Subcutaneous abdominal adipose tissue (tissue), 5 donors: ENCODE measurements around the gene MEA1.

Experiments used
- H3K27ac ChIP-seq: one replicate; pipeline ENCODE4 v1.7.0; 2013; ENCODE audit warnings: low read depth, mild to moderate bottlenecking, inconsistent platforms, low read length, moderate library complexity
- H3K27me3 ChIP-seq, 5 donors: one replicate each; pipeline ENCODE4 v1.7.0; 2013; ENCODE audit warnings: low read length in 5 of 5, inconsistent platforms in 1 of 5; ENCODE audit not compliant: control insufficient read depth in 5 of 5, insufficient read depth in 4 of 5
- H3K36me3 ChIP-seq, 5 donors: one replicate each; pipeline ENCODE4 v1.7.0; 2013; ENCODE audit warnings: low read length in 5 of 5; ENCODE audit not compliant: control insufficient read depth in 5 of 5, insufficient read depth in 5 of 5
- H3K4me1 ChIP-seq, 5 donors: one replicate each; pipeline ENCODE4 v1.7.0; 2013; ENCODE audit warnings: low read length in 5 of 5, mild to moderate bottlenecking in 3 of 5, moderate library complexity in 1 of 5; ENCODE audit not compliant: control insufficient read depth in 5 of 5, insufficient read depth in 5 of 5
- H3K4me3 ChIP-seq, 5 donors: one replicate each; pipeline ENCODE4 v1.7.0; 2013; ENCODE audit warnings: low read length in 5 of 5, low read depth in 1 of 5
- H3K9ac ChIP-seq, 5 donors: one replicate each; pipeline ENCODE4 v1.7.0; 2013; ENCODE audit warnings: low read length in 5 of 5, mild to moderate bottlenecking in 4 of 5, moderate library complexity in 3 of 5
- H3K9me3 ChIP-seq, 5 donors: one replicate each; pipeline ENCODE4 v1.7.0; 2013; ENCODE audit warnings: low read length in 5 of 5; ENCODE audit not compliant: control insufficient read depth in 5 of 5
- donor health status: healthy.
- donor health status: healthy.
- donor health status: healthy.
- donor health status: healthy.
- donor health status: healthy.

The MEA1 gene

DNA sequence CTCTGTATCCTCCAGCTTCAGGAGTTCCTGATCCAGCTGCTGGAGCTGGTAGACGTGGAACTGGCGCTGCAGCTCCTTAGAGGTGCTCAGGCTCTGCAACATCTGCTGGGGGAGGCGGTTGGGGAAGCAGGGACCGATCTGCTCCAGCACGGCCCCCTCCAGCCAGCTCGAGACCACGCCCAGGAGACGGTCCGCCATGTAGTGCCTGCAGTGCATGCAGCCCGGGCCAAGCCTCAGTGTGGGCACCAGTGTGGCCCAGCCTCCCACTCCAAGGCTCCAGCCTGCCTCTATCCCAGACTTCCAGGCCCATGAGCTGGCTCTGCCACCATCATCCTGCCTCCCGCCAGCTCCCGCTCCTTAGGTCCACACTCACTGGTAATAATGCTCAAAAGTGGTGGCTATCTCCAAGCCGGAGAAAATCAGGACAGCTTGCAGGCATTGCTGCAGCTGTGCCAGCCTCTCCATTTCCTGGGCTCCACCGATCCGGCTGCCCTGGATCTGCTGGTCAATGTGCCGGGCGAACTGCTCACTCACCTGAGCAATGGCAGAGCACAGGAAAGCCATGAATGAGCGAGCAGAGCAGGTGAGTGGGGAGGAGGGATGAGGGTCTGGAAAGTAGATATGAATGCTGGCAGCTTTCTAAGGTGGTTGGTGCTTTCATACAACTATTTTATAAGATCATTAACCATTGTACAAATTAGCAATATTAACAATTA, 27.0 kb upstream of the MEA1 start:
- Histone ChIP-seq H3K36me3 (peaks cover 0 to 86% (median 75%) of the 10 kb centered on the region in 5 donors), H3K27ac (no peak overlapping the region), H3K27me3 (no peaks in the 10 kb centered on the region), H3K4me3 (no peak overlapping the region), H3K4me1 (no peaks in the 10 kb centered on the region), H3K9me3 (no peaks in the 10 kb centered on the region), H3K9ac (no peak overlapping the region)

- H3K27ac ChIP-seq = no peak overlapping the region
- peaks cover 0 to 85% (median 74%) of the 10 kb centered on the region in 5 donors for H3K36me3 ChIP-seq
- H3K9me3 ChIP-seq = no peaks in the 10 kb centered on the region
- H3K4me1 ChIP-seq = no peaks in the 10 kb centered on the region
- H3K4me3 ChIP-seq = no peak overlapping the region
- no peak overlapping the region for H3K9ac ChIP-seq
- no peaks in the 10 kb centered on the region for H3K27me3 ChIP-seq
Observed at GRCh38 chr6:43038727-43039126, 25.0 kb upstream of the MEA1 start.

GRCh38 chr6:43037706-43038105, 24.0 kb upstream of the MEA1 start:
- Histone ChIP-seq H3K9me3 (no peaks in the 10 kb centered on the region), H3K27ac (no peak overlapping the region), H3K27me3 (no peaks in the 10 kb centered on the region), H3K9ac (no peak overlapping the region), H3K4me1 (no peaks in the 10 kb centered on the region), H3K36me3 (peaks cover 0 to 83% (median 70%) of the 10 kb centered on the region in 5 donors), H3K4me3 (no peak overlapping the region)

DNA sequence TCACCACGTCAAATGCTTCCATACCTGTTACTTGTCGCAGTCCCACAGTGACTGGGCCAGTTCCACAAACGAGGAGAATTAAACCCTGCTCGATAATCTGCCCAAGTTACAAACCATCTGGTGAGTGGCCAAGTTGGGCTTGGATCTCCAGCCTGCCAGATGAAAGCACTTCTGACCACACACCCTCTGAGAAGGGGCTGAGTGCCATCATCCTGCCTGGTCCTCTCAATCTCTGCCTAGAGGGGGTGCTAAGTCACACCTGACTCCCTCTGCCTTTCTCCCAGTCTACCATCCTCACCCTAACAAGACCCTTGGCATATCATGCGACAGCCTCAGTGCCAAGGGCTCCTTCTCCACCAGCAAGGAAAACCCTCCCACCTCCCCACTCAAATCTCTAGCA, 23.5 kb upstream of the MEA1 start:
- no peaks in the 10 kb centered on the region for H3K9me3 ChIP-seq
- H3K9ac ChIP-seq = no peak overlapping the region
- H3K27ac ChIP-seq = no peak overlapping the region
- H3K36me3 ChIP-seq = peaks cover 0 to 84% (median 70%) of the 10 kb centered on the region in 5 donors
- H3K4me1 ChIP-seq = no peaks in the 10 kb centered on the region
- H3K27me3 ChIP-seq = no peaks in the 10 kb centered on the region
- no peak overlapping the region for H3K4me3 ChIP-seq

- no peak overlapping the region for H3K4me3 ChIP-seq
- H3K27ac ChIP-seq = no peak overlapping the region
- H3K36me3 ChIP-seq = peaks cover 0 to 86% (median 72%) of the 10 kb centered on the region in 5 donors
Observed at GRCh38 chr6:43036712-43037111, 23.0 kb upstream of the MEA1 start.

GRCh38 chr6:43035495-43036194, 21.9 kb upstream of the MEA1 start:
- H3K9me3 ChIP-seq = no peaks in the 10 kb centered on the region
- no peaks in the 10 kb centered on the region for H3K27me3 ChIP-seq
- H3K4me1 ChIP-seq = no peaks in the 10 kb centered on the region
- H3K27ac ChIP-seq = no peak overlapping the region
- H3K9ac ChIP-seq = no peak overlapping the region
- H3K4me3 ChIP-seq = no peak overlapping the region
- H3K36me3 ChIP-seq = peaks cover 0 to 82% (median 67%) of the 10 kb centered on the region in 5 donors

More at GRCh38 chr6:43036712-43037111, 23.0 kb upstream of the MEA1 start:
- no peaks in the 10 kb centered on the region for H3K4me1 ChIP-seq
- H3K9me3 ChIP-seq = no peaks in the 10 kb centered on the region
- no peaks in the 10 kb centered on the region for H3K27me3 ChIP-seq
- H3K9ac ChIP-seq = no peak overlapping the region

GRCh38 chr6:43034190-43034525, 20.4 kb upstream of the MEA1 start:
- Histone ChIP-seq H3K4me3 (no peak overlapping the region), H3K9ac (no peak overlapping the region), H3K9me3 (no peaks in the 10 kb centered on the region), H3K36me3 (peaks cover 2 to 80% (median 66%) of the 10 kb centered on the region in 5 donors), H3K27me3 (no peaks in the 10 kb centered on the region), H3K4me1 (no peaks in the 10 kb centered on the region), H3K27ac (no peak overlapping the region)

DNA sequence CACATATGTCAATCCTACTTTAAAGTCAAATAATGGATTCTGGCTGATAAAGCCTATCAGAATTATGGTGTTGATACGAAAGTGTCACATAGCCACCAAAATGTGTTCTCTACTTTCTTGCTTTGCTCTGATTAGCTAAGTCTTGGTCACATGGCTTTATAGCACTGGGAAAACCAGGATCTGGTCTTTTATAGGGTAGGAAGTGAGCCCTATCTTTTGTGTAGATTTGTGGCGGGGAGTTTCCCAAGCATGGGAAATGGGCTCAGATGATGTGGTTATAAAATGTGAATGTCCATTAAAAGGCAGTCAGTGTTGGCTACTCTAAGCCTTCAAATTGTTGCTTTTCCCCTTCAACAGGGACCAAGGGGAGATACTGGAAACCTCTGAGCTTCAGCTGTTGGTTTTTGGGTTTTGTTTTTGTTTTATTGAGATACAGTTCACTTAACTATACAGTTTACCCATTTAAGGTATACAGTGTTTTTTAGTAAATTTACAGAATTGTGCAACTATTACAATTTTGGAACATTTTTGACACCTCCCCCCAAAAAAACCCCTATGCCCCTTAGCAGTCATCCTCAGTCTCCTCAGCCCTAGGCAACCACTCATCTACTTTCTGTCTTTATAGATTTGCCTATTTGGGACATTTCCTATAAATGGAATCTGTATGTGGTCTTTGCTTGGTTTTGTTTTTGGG, 19.9 kb upstream of the MEA1 start:
- Histone ChIP-seq H3K27ac (no peak overlapping the region), H3K9me3 (no peaks in the 10 kb centered on the region), H3K4me1 (no peaks in the 10 kb centered on the region), H3K4me3 (no peak overlapping the region), H3K27me3 (no peaks in the 10 kb centered on the region), H3K9ac (no peak overlapping the region), H3K36me3 (peaks cover 5 to 80% (median 66%) of the 10 kb centered on the region in 5 donors)

- H3K4me1 ChIP-seq = no peaks in the 10 kb centered on the region
- no peaks in the 10 kb centered on the region for H3K27me3 ChIP-seq
- H3K36me3 ChIP-seq = peaks cover 5 to 80% (median 64%) of the 10 kb centered on the region in 5 donors
- H3K27ac ChIP-seq = no peak overlapping the region
- H3K9me3 ChIP-seq = no peaks in the 10 kb centered on the region
- peak overlapping the region in 1 of 5 donors; percentile 20 for H3K9ac ChIP-seq
- no peak overlapping the region for H3K4me3 ChIP-seq
Observed at GRCh38 chr6:43032326-43032725, 18.6 kb upstream of the MEA1 start.

DNA sequence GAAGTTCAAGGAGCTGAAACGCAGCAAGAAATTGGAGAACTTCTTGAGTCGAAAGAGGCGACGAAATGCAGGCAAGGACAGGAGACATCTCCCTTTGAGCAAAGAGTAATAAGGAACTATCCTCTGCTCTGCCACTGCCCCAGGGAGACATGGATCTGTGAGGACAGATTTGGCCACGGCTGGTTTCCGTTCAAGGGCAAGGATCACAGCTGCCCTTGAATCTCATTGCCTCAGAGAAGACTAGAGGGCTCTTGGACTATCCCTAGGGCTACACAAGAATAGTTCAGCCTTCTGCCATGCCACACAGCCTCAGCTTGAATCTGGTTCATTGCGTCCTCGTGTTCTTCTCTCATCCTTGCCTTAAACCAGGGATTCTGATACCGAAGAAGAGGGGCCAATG, 15.4 kb upstream of the MEA1 start:
- no peak overlapping the region for H3K4me3 ChIP-seq
- H3K27ac ChIP-seq = no peak overlapping the region
- no peak overlapping the region for H3K9ac ChIP-seq
- no peaks in the 10 kb centered on the region for H3K27me3 ChIP-seq
- no peaks in the 10 kb centered on the region for H3K4me1 ChIP-seq
- H3K36me3 ChIP-seq = peaks cover 14 to 86% (median 72%) of the 10 kb centered on the region in 5 donors
- no peaks in the 10 kb centered on the region for H3K9me3 ChIP-seq
